GM18499 (cell line): ENCODE results near the gene CCDC7.
"Not testable (repeated sequence)": the region's sequence is repeated elsewhere in the genome, so short reads cannot be mapped to it uniquely, and the experiment has no call there.

Experiments used
- ATAC-seq: cut with Tn5 transposase; IDR thresholded peaks from one replicate; pipeline ENCODE4 v1.9.1; 2021; ENCODE audit warnings: moderate number of reproducible peaks; ENCODE audit not compliant: insufficient read depth, unreplicated experiment

CCDC7 gene

DNA sequence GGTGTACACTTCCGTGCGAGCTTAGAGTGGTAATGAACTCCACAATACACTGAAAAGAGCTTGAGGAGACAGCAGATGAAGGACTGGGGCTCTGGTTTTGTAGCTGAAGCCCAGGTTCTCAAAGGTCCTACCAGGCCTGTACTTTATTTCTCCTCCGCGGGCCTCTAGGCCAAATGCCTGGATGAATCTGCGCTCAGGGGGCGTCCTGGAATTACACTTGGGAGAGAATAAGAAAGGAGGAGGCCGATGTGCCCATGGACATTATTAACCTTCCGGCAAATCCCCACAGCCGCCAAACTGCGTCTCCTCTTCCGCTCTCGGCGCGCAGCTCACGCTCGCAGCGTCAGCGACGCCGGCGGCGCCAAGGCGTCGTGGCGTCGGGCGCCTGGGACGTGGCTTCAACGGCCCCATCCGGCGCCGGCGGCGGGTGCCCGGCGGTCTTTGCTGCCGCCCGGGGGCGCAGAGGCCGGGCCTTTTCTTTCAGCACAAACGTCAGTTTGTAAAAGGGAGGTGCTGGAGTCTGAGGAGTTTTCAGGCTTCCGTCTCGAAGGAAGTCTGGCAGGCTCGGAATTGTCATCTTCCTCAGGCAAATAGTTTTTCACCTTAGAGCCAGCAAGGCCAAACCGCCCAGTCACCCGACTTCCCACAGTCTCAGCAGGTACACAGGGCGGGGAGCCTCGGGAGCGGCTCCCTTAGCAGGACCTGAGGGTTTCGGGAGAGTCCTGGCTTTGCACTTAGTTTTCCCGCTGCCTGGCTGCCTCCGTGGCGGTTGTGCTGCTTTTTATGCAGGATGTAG lies at the start of gene CCDC7:
TSS of gene CCDC7 (plus strand) at position 401 of the 796 bp plus-strand sequence. CDS start 5,503 bp downstream, outside the sequence.
- ATAC-seq: peak; percentile 84

- ATAC-seq: not testable (repeated sequence)
These were observed 48.8 kb upstream of the CCDC7 start for GRCh38 chr10:32397163-32397562.

DNA sequence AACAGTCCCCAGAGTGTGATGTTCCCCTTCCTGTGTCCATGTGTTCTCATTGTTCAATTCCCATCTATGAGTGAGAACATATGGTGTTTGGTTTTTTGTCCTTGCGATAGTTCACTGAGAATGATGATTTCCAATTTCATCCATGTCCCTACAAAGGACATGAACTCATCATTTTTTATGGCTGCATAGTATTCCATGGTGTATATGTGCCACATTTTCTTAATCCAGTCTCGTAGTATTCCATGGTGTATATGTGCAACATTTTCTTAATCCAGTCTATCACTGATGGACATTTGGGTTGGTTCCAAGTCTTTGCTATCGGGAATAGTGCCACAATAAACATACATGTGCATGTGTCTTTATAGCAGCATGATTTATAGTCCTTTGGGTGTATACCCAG lies 46.2 kb upstream of the CCDC7 start:
- not testable (repeated sequence) for ATAC-seq

- no peak for ATAC-seq
These were observed 45.0 kb upstream of the CCDC7 start for GRCh38 chr10:32400961-32401360.

GRCh38 chr10:32402499-32402898 lies 43.4 kb upstream of the CCDC7 start:
- ATAC-seq: no peak

DNA sequence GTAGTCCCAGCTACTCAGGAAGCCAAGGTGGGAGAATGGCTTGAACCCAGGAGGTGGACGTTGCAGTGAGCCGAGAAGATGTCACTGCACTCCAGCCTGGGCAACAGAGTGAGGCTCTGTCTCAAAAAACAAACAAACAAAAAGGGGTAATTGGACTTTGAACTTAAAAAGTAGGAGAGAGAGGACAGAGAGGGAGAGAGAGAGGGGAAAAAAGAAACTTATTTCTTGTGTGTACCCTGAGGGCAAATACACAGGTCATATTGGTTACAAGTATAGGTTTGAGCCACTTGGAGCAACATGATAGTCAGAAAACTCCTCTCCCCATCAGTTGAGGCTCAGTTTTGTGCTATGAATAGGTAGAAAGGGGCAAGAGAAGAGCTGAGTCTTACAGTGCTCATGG lies 42.8 kb upstream of the CCDC7 start:
- no peak for ATAC-seq

GRCh38 chr10:32408690-32409089 lies 37.2 kb upstream of the CCDC7 start:
- no peak for ATAC-seq

GRCh38 chr10:32409741-32410140 lies 36.2 kb upstream of the CCDC7 start:
- no peak for ATAC-seq

DNA sequence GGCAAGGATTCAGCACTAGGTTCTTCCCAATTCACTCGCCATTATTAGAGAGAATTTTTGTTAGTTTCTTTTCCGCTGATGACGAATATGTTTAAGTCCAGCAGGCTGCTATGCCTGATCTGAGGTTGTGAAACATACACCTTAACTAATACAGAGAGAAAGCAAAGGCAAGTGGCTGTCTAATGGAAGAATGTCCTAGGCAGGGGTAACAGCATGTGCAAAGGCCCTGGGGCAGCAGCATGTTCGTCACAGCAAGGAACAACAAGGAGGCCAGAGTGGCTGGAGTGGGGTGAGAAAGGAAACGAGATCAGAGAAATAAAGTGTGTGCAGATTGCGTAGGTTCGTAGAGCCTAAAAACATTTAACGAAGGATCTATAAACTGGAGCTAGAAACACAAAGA lies 35.4 kb upstream of the CCDC7 start:
- ATAC-seq: no peak

GRCh38 chr10:32411797-32412498 lies 34.0 kb upstream of the CCDC7 start:
- no peak for ATAC-seq

DNA sequence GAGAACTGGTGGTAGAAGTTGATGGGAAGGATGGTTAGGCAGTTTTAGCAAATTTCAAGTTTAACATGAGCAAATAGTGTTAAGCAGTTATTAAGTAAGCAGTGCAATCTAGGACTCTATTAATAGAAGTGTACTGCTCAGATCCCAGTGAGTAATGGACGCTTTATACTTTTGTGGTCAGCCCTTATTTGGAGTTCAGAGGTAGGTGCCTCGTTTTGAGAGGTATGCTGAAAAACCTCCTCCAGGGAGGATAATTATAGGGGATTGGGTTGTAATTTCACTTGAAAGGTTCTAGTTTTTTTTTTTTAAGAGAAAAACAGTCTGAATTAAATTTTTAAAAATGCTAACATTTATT lies 33.5 kb upstream of the CCDC7 start:
- no peak for ATAC-seq

DNA sequence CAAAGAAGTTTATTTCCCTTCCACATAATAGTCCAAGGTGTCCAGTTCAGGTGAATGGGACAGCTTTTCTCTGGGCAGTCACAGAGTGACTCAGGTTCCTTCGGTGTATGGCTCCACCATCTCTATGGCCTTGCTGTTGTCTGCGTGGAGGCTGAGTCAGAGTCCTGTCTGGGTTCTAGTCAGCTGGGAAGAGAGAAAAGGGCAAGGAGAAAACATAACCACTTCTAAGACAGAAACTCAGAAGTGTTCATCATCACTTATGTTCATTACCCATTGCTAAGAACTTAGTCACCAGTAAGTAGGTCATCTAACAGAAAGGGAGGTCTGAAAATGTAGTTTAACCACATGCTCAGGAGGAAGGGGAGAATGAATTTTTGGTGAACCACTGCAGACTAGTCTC lies 32.4 kb upstream of the CCDC7 start:
- ATAC-seq: no peak

GRCh38 chr10:32415361-32415760 lies 30.6 kb upstream of the CCDC7 start:
- no peak for ATAC-seq

GRCh38 chr10:32417911-32418547 lies 27.9 kb upstream of the CCDC7 start:
- ATAC-seq: no peak

GRCh38 chr10:32418572-32418971 lies 27.4 kb upstream of the CCDC7 start:
- no peak for ATAC-seq

- no peak for ATAC-seq
These were observed 26.3 kb upstream of the CCDC7 start for GRCh38 chr10:32419615-32420014.

GRCh38 chr10:32426186-32426585 lies 19.8 kb upstream of the CCDC7 start:
- no peak for ATAC-seq

DNA sequence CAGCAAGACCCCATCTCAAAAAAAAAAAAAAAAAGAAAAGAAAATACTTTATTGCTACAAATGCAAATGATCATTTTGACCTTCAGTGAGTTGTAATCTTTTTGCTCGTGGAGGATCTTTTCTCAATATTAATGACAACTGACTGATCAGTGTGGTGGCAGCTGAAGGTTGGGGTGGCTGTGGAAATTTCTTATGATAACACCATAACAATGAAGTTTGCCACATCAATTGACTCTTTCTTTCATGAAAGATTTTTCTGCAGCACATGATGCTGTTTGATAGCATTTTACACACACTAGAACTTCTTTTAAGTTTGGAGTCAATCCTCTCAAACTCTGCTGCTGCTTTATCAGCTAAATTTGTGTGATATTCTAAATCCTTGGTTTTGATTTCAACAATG lies 12.4 kb upstream of the CCDC7 start:
- no peak for ATAC-seq

- ATAC-seq: no peak
These were observed 9.7 kb upstream of the CCDC7 start for GRCh38 chr10:32436215-32436614.

DNA sequence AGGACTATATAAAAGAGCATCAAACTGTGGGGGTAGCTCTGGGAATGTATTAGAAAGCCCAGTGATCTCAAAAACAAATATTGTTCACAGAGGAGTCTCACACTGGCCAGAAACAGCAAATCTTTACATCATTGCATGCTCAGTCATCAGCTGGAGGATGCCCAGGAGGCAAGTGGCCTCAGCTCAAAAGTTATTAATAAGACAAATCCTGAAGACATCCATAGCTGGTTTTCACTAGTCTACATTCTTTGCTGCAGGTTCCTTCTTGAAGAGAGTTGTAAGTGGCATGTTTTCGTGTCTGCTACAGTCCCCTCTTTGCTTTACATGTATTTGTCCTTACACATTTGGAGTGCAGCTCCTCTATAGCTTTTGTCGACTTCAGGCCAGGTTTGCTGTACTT lies 8.6 kb upstream of the CCDC7 start:
- no peak for ATAC-seq

DNA sequence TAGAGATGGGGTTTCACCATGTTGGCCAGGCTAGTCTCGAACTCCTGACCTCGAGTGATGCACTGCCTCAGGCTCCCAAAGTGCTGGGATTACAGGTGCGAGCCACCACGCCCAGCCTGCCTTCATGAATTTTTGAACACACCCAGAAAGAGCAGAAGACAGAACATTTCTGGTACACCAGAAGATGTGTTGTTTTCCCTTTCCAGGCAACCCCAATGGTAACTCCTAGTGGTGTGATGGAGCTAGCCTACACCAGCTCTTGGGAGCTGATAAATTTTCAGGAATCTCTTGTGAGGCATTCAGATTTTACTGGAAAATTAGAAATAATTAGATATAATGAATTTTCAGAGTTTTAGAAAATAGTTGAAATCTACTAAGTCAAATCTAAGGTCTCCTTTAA lies 904 bp upstream of the CCDC7 start:
- ATAC-seq: no peak
